Keratinocyte (primary cell): ENCODE results near the gene ASTN2. TPM values are rescaled to one million over a fixed set of nuclear protein-coding genes. Genes with fewer than 3 reads are reported as not detected.

Experiments used
- DNase-seq: peaks from one replicate; pipeline ENCODE4 v3.0.0-alpha.2; 2011; ENCODE audit warnings: low read depth, missing footprints, low spot score
- FAIRE-seq: peaks from 2 replicates; lab custom pipeline; 2011; peaks lifted over from hg19 to GRCh38; lab: Jason Lieb, UNC
- H2AFZ ChIP-seq: 2 replicates; pipeline ENCODE4 v1.6.0; 2012; ENCODE audit warnings: low read length, control low read depth, inconsistent platforms; ENCODE audit not compliant: control insufficient read depth
- H3K27ac ChIP-seq: 2 replicates; pipeline ENCODE4 v1.5.1; 2011; ENCODE audit warnings: low read length; ENCODE audit not compliant: control insufficient read depth, insufficient read depth
- H3K27me3 ChIP-seq: 3 replicates; pipeline ENCODE4 v1.6.0; 2011; ENCODE audit warnings: low read length; ENCODE audit not compliant: control insufficient read depth, insufficient read depth; ENCODE audit errors: extremely low read depth
- H3K36me3 ChIP-seq, 2 experiments: 2 replicates in 1 of 2; 3 replicates in 1 of 2; pipeline ENCODE4 v1.5.1; 2011; ENCODE audit warnings: low read length in 2 of 2, mild to moderate bottlenecking in 1 of 2; ENCODE audit not compliant: control insufficient read depth in 2 of 2, insufficient read depth in 2 of 2; ENCODE audit errors: extremely low read depth in 1 of 2
- H3K4me1 ChIP-seq: 3 replicates; pipeline ENCODE4 v1.5.1; 2011; ENCODE audit warnings: low read length; ENCODE audit not compliant: control insufficient read depth, insufficient read depth; ENCODE audit errors: extremely low read depth
- H3K4me2 ChIP-seq: 3 replicates; pipeline ENCODE4 v1.6.0; 2011; ENCODE audit warnings: low read depth, low read length; ENCODE audit not compliant: control insufficient read depth, insufficient read depth; ENCODE audit errors: extremely low read depth
- H3K4me3 ChIP-seq, 3 experiments: fragments of 200-600 bp in 1 of 3; sonication (generic) in 1 of 3; 2 replicates in 2 of 3; 3 replicates in 1 of 3; pipeline ENCODE4 v1.5.1; 2011 to 2016; ENCODE audit warnings: low read length in 3 of 3, mild to moderate bottlenecking in 3 of 3, control low read depth in 2 of 3, inconsistent platforms in 1 of 3, low read depth in 1 of 3, mixed read lengths in 1 of 3, mixed run types in 1 of 3, moderate library complexity in 1 of 3; ENCODE audit not compliant: control insufficient read depth in 2 of 3, insufficient read depth in 2 of 3; ENCODE audit errors: extremely low read depth in 1 of 3
- H3K79me2 ChIP-seq: 2 replicates; pipeline ENCODE4 v1.6.0; 2012; ENCODE audit warnings: low read length; ENCODE audit not compliant: control insufficient read depth, insufficient read depth
- H3K9ac ChIP-seq: 3 replicates; pipeline ENCODE4 v1.6.0; 2011; ENCODE audit warnings: low read length; ENCODE audit not compliant: control insufficient read depth, insufficient read depth; ENCODE audit errors: extremely low read depth
- H3K9me1 ChIP-seq: 3 replicates; pipeline ENCODE4 v1.6.0; 2011; ENCODE audit warnings: low read length; ENCODE audit not compliant: control insufficient read depth, insufficient read depth; ENCODE audit errors: extremely low read depth
- H3K9me3 ChIP-seq: 2 replicates; pipeline ENCODE4 v1.5.1; 2012; ENCODE audit warnings: low read depth, low read length; ENCODE audit not compliant: control insufficient read depth
- H4K20me1 ChIP-seq: 3 replicates; pipeline ENCODE4 v1.6.0; 2011; ENCODE audit warnings: low read length; ENCODE audit not compliant: control insufficient read depth, insufficient read depth; ENCODE audit errors: extremely low read depth
- EZH2 ChIP-seq: IDR thresholded peaks from one replicate; pipeline ENCODE4 v1.6.1; 2012; ENCODE audit warnings: inconsistent platforms, mild to moderate bottlenecking, low read length, moderate library complexity
- dilution Hi-C: fragments of 300-500 bp; cut with MboI; formaldehyde crosslinking; loops from one replicate; pipeline ENCODE4 v1.7.0; 2020; ENCODE audit warnings: low sequenced_read_pairs; ENCODE audit not compliant: extremely low pct_ligation_motif_present
- polyA plus RNA-seq, 5 experiments: library from polyadenylated mRNA; depleted of rRNA in 3 of 5; stranded (reverse) in 3 of 5; stranded (forward) in 1 of 5; unstranded in 1 of 5; fragments of >200 nt; gene quantifications; 1 replicate in 1 of 5; 2 replicates in 3 of 5; 3 replicates in 1 of 5; pipeline versions ENCODE4 v1.2.1 to v1.2.3, GENCODE V29; 2011 to 2012; ENCODE audit warnings: missing spikeins in 2 of 5, low read depth in 1 of 5, low replicate concordance in 1 of 5
- TF ChIP-seq, protein P1 (sequence below), 3 experiments: IDR thresholded peaks in 1 of 3; conservative IDR thresholded peaks in 1 of 3; optimal IDR thresholded peaks in 1 of 3; 2 replicates in 2 of 3; 3 replicates in 1 of 3; pipeline versions ENCODE3 to v1.5.1; 2011; ENCODE audit warnings: low read length in 3 of 3, mild to moderate bottlenecking in 3 of 3, moderate library complexity in 2 of 3, control low read depth in 1 of 3, inconsistent platforms in 1 of 3; ENCODE audit not compliant: insufficient read depth in 2 of 3; ENCODE audit errors: extremely low read depth in 1 of 3

The ASTN2 gene
- polyA plus RNA-seq, 1 donor (not counting 4 experiments of a cell fraction or from before 2014, with no cell fraction given): 0.31 TPM

DNA sequence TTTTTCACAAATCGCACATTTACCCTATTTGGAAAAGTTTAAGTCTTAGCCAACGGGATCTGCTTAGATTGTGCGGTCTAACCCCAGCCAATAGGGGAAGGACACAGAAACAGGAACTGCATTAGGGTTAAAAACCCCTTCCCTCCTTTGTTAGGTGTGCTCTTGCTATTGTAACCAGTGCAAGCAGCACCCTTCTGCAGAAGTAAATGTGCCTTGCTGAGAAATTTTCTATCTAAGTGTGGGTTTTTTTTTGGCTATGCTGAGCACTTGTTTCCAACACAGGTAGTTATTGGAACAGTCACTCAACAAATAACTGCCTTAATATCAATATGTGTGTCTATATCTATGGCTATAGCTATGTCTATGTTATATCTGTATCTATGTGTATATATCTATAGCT is 537.8 kb downstream of the ASTN2 start:
- Histone ChIP-seq H2AFZ (no peak overlapping the region), H3K9me1 (no peaks in the 10 kb centered on the region), H4K20me1 (no peaks in the 10 kb centered on the region), H3K27ac (no peak overlapping the region), H3K79me2 (no peaks in the 10 kb centered on the region), H3K9ac (no peak overlapping the region), H3K36me3 (no peaks in the 10 kb centered on the region), H3K4me2 (no peak overlapping the region), H3K4me3 (no peak overlapping the region), H3K4me1 (no peaks in the 10 kb centered on the region), H3K9me3 (peaks cover 4% of the 10 kb centered on the region), H3K27me3 (no peaks in the 10 kb centered on the region)
- no peak for TF ChIP-seq EZH2
- TF ChIP-seq, protein P1, sequence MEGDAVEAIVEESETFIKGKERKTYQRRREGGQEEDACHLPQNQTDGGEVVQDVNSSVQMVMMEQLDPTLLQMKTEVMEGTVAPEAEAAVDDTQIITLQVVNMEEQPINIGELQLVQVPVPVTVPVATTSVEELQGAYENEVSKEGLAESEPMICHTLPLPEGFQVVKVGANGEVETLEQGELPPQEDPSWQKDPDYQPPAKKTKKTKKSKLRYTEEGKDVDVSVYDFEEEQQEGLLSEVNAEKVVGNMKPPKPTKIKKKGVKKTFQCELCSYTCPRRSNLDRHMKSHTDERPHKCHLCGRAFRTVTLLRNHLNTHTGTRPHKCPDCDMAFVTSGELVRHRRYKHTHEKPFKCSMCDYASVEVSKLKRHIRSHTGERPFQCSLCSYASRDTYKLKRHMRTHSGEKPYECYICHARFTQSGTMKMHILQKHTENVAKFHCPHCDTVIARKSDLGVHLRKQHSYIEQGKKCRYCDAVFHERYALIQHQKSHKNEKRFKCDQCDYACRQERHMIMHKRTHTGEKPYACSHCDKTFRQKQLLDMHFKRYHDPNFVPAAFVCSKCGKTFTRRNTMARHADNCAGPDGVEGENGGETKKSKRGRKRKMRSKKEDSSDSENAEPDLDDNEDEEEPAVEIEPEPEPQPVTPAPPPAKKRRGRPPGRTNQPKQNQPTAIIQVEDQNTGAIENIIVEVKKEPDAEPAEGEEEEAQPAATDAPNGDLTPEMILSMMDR (optimal IDR thresholded peaks at IDR 0.05 in 1 of 3, IDR thresholded peaks at IDR 0.05 in 1 of 3, conservative IDR thresholded peaks at IDR 0.05 in 1 of 3; ENCODE audit: extremely low read depth in 1 of 3, insufficient read depth in 2 of 3, low read length in 3 of 3): no peak
- dilution Hi-C loops: no loop called here
- DNase-seq: no peak
- no peak for FAIRE-seq

DNA sequence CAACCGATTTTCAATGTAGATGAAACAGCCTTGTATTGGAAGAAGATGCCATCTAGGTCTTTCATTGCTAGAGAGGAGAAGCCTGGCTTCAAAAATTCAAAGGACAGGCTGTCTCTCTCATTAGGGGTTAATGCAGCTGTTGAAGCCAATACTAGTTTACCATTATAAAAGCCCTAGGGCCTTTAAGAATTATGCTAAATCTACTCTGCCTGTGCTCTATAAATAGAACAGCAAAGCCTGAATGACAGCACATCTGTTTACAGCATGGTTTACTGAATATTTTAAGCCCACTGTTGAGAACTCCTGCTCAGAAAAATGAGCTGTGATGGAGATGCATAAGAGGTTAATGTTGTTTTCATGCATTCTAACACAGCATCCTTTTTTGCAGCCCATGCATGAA is 539.3 kb downstream of the ASTN2 start:
- dilution Hi-C loops: no loop called here
- Histone ChIP-seq H3K27ac (no peak overlapping the region), H3K4me1 (peaks cover 9% of the 10 kb centered on the region), H3K27me3 (no peaks in the 10 kb centered on the region), H2AFZ (no peak overlapping the region), H4K20me1 (no peaks in the 10 kb centered on the region), H3K9me1 (no peaks in the 10 kb centered on the region), H3K9ac (no peak overlapping the region), H3K4me3 (no peak overlapping the region), H3K4me2 (no peak overlapping the region), H3K79me2 (no peaks in the 10 kb centered on the region), H3K36me3 (no peaks in the 10 kb centered on the region), H3K9me3 (peaks cover 4% of the 10 kb centered on the region)
- TF ChIP-seq, protein P1 (optimal IDR thresholded peaks at IDR 0.05 in 1 of 3, IDR thresholded peaks at IDR 0.05 in 1 of 3, conservative IDR thresholded peaks at IDR 0.05 in 1 of 3; ENCODE audit: extremely low read depth in 1 of 3, insufficient read depth in 2 of 3, low read length in 3 of 3): no peak
- no peak for TF ChIP-seq EZH2
- DNase-seq (no peak), FAIRE-seq (no peak)
